C4-2B (cell line): ENCODE measurements around the gene ANKS4B.

Experiments
- CTCF ChIP-seq: fragments of 450-650 bp; conservative IDR thresholded peaks from 2 replicates; pipeline ENCODE4 v1.5.1; 2017; ENCODE audit warnings: mild to moderate bottlenecking
- ZFX ChIP-seq: fragments of 450-650 bp; IDR thresholded peaks from 2 replicates; pipeline ENCODE4 v1.6.1; 2017

- TF ChIP-seq CTCF (no peak), ZFX (no peak)
These were observed 6.1 kb downstream of the ANKS4B start for GRCh38 chr16:21239646-21240045.
